B cell (primary cell): ENCODE measurements around the gene PLEKHO1. TPM values are rescaled to one million over a fixed set of nuclear protein-coding genes. Genes with fewer than 3 reads are reported as not detected.

Experiments
- ATAC-seq: fragments of 200-7000 bp; cut with Tn5 transposase; one replicate; pipeline ENCODE4 v1.10.0; 2021; ENCODE audit warnings: low read depth, mild to moderate bottlenecking, moderate number of reproducible peaks, moderate library complexity
- CTCF ChIA-PET: fragments of 350-600 bp; sonication (Branson Sonifier 250); formaldehyde crosslinking; loops from one replicate; lab custom pipeline; 2021; ENCODE audit warnings: antibody characterized with exemption, inconsistent platforms; lab: Charles Lee
- POLR2A ChIA-PET: fragments of 350-600 bp; sonication (Branson Sonifier 250); formaldehyde crosslinking; loops from one replicate; lab custom pipeline; 2021; ENCODE audit warnings: antibody characterized with exemption; lab: Charles Lee
- DNase-seq: peaks from one replicate; pipeline ENCODE4 v3.0.0; 2013
- H2AFZ ChIP-seq: 2 replicates; pipeline ENCODE4 v1.6.1; 2012; ENCODE audit warnings: mild to moderate bottlenecking, low read depth, low read length; ENCODE audit not compliant: insufficient read depth, poor library complexity, severe bottlenecking
- H3K27ac ChIP-seq, 2 donors: 1 replicate in 1 of 2; 2 replicates in 1 of 2; pipeline ENCODE4 v1.5.1; 2012 to 2013; ENCODE audit warnings: low read length in 2 of 2, mild to moderate bottlenecking in 2 of 2, moderate library complexity in 1 of 2
- H3K27me3 ChIP-seq, 4 experiments: fragments of 200-600 bp in 1 of 4; sonication (generic) in 1 of 4; replicated peaks in 1 of 4; 1 replicate in 2 of 4; 2 replicates in 2 of 4; pipeline versions ENCODE4 v1.6.1 to v1.7.0; 2013 to 2016; ENCODE audit warnings: low read length in 3 of 4, mild to moderate bottlenecking in 2 of 4, mixed read lengths in 1 of 4, moderate library complexity in 1 of 4; ENCODE audit not compliant: insufficient read depth in 4 of 4, control insufficient read depth in 3 of 4; ENCODE audit errors: control extremely low read depth in 1 of 4
- H3K36me3 ChIP-seq, 2 experiments: replicated peaks in 1 of 2; 1 replicate in 1 of 2; 2 replicates in 1 of 2; pipeline versions ENCODE4 v1.6.1 to v1.7.1; 2013; ENCODE audit warnings: low read length in 1 of 2; ENCODE audit not compliant: insufficient read depth in 2 of 2, control insufficient read depth in 1 of 2; ENCODE audit errors: control extremely low read depth in 1 of 2, extremely low read depth in 1 of 2
- H3K4me1 ChIP-seq, 2 donors: fragments of 200-600 bp in 1 of 2; sonication (generic) in 1 of 2; 1 replicate in 1 of 2; 2 replicates in 1 of 2; pipeline versions ENCODE4 v1.5.1 to v1.6.1; 2013 to 2017; ENCODE audit warnings: low read length in 2 of 2; ENCODE audit not compliant: control insufficient read depth in 2 of 2, insufficient read depth in 2 of 2
- H3K4me2 ChIP-seq: replicated peaks from 2 replicates; pipeline ENCODE3; 2012; ENCODE audit warnings: mild to moderate bottlenecking, low read depth, low read length; ENCODE audit not compliant: poor library complexity, severe bottlenecking
- H3K4me3 ChIP-seq, 5 experiments: fragments of 200-600 bp in 1 of 5; sonication (generic) in 1 of 5; 1 replicate in 3 of 5; 2 replicates in 2 of 5; pipeline versions ENCODE4 v1.5.1 to v1.7.0; 2011 to 2016; ENCODE audit warnings: low read length in 4 of 5, mild to moderate bottlenecking in 4 of 5, low read depth in 2 of 5, control low read depth in 1 of 5, moderate library complexity in 1 of 5; ENCODE audit not compliant: insufficient read depth in 1 of 5; ENCODE audit errors: control extremely low read depth in 1 of 5, extremely low read depth in 1 of 5
- H3K79me2 ChIP-seq: fragments of 200-600 bp; sonication (generic); one replicate; pipeline ENCODE4 v1.6.0; 2016; ENCODE audit warnings: low read length; ENCODE audit not compliant: control insufficient read depth, insufficient read depth
- H3K9ac ChIP-seq: fragments of 200-600 bp; sonication (generic); 2 replicates; pipeline ENCODE4 v1.6.1; 2017; ENCODE audit warnings: mild to moderate bottlenecking, low read length, moderate library complexity
- H3K9me3 ChIP-seq, 3 donors: one replicate each; pipeline versions ENCODE4 v1.6.1 to v1.7.1; 2013; ENCODE audit warnings: low read length in 2 of 3; ENCODE audit not compliant: control insufficient read depth in 2 of 3, insufficient read depth in 1 of 3; ENCODE audit errors: control extremely low read depth in 1 of 3
- H4K20me1 ChIP-seq: 2 replicates; pipeline ENCODE4 v1.6.0; 2012; ENCODE audit warnings: mild to moderate bottlenecking, low read length; ENCODE audit not compliant: insufficient read depth, control insufficient read depth, poor library complexity, severe bottlenecking
- H3K27ac Mint-ChIP-seq: one replicate; pipeline ENCODE4 v1.8.0; 2021; ENCODE audit warnings: mixed read lengths
- H3K27me3 Mint-ChIP-seq: one replicate; pipeline ENCODE4 v1.8.0; 2021; ENCODE audit warnings: mixed read lengths
- H3K4me1 Mint-ChIP-seq: one replicate; pipeline ENCODE4 v1.8.0; 2021; ENCODE audit warnings: mixed read lengths
- H3K4me3 Mint-ChIP-seq: one replicate; pipeline ENCODE4 v1.8.0; 2021; ENCODE audit warnings: mixed read lengths
- H3K9me3 Mint-ChIP-seq: one replicate; pipeline ENCODE4 v1.8.0; 2022; ENCODE audit warnings: mixed read lengths; ENCODE audit not compliant: insufficient read depth
- EZH2 ChIP-seq: IDR thresholded peaks from 2 replicates; pipeline ENCODE4 v1.6.1; 2012; ENCODE audit warnings: borderline replicate concordance, low read depth, mild to moderate bottlenecking, moderate library complexity, low read length; ENCODE audit not compliant: insufficient read depth, poor library complexity, severe bottlenecking
- WGBS: methylation state at CpG from one replicate; pipeline ENCODE4 v1.1.5; 2013; ENCODE audit warnings: missing lambda C conversion rate; ENCODE audit not compliant: insufficient coverage; 5-methylcytosine and 5-hydroxymethylcytosine counted together
- intact Hi-C: fragments of 100-400 bp; cut with micrococcal nuclease; formaldehyde crosslinking; loops from one replicate; pipeline ENCODE4 v1.10.0; 2022
- polyA plus RNA-seq: library from polyadenylated mRNA; depleted of rRNA; stranded (reverse); fragments of >200 nt; gene quantifications from 2 replicates; pipeline ENCODE4 v1.2.3, GENCODE V29; 2012
- total RNA-seq, 2 donors: library from RNA; stranded (reverse); fragments of 120-200 nt in 1 of 2; gene quantifications; 1 replicate in 1 of 2; 2 replicates in 1 of 2; pipeline versions ENCODE4 v1.2.3 to v1.2.4, GENCODE V29; 2013 to 2022
- TF ChIP-seq, protein P1 (sequence below): fragments of 200-600 bp; IDR thresholded peaks from one replicate; pipeline ENCODE4 v1.8.0; 2022; ENCODE audit warnings: antibody characterized with exemption, mild to moderate bottlenecking

Gene PLEKHO1
- total and polyA plus RNA-seq, 2 donors (not counting 1 experiment from before 2014, with no cell fraction given): 129 to 186 TPM

GRCh38 chr1:150162862-150163706 is 13.4 kb downstream of the PLEKHO1 start:
- H3K4me3 Mint-ChIP-seq: peak overlapping the region; percentile 93
- H3K9ac ChIP-seq: peak overlapping the region; percentile 62
- no peaks in the 10 kb centered on the region for H4K20me1 ChIP-seq
- TF ChIP-seq EZH2: no peak
- TF ChIP-seq, protein P1, sequence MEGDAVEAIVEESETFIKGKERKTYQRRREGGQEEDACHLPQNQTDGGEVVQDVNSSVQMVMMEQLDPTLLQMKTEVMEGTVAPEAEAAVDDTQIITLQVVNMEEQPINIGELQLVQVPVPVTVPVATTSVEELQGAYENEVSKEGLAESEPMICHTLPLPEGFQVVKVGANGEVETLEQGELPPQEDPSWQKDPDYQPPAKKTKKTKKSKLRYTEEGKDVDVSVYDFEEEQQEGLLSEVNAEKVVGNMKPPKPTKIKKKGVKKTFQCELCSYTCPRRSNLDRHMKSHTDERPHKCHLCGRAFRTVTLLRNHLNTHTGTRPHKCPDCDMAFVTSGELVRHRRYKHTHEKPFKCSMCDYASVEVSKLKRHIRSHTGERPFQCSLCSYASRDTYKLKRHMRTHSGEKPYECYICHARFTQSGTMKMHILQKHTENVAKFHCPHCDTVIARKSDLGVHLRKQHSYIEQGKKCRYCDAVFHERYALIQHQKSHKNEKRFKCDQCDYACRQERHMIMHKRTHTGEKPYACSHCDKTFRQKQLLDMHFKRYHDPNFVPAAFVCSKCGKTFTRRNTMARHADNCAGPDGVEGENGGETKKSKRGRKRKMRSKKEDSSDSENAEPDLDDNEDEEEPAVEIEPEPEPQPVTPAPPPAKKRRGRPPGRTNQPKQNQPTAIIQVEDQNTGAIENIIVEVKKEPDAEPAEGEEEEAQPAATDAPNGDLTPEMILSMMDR: no peak
- H3K27ac Mint-ChIP-seq: peak overlapping the region; percentile 99
- no peaks in the 10 kb centered on the region for H3K27me3 ChIP-seq
- H3K27ac ChIP-seq: peak overlapping the region; percentile 95
- no peaks in the 10 kb centered on the region for H3K9me3 ChIP-seq
- peak overlapping the region; percentile 5 to 70 (median 28) for H3K4me3 ChIP-seq
- peaks cover 11% of the 10 kb centered on the region for H3K79me2 ChIP-seq
- peaks cover 0 to 18% of the 10 kb centered on the region in 2 experiments for H3K36me3 ChIP-seq
- ChIA-PET CTCF (interaction anchor here (3.0 to 23.1 kb wide), 4 partner anchors 13 to 201 kb away, joined by 15 to 637 read pairs (median 58); partner anchors contain the start of genes PLEKHO1 and VPS45), POLR2A (interaction anchor here (1.0 to 9.7 kb wide), 5 partner anchors 13 to 275 kb away, joined by 3 to 139 read pairs (median 5); partner anchors contain the start of gene PLEKHO1)
- H3K4me1 ChIP-seq: peaks cover 78 to 88% of the 10 kb centered on the region in 2 donors
- WGBS: 0% methylated on average over 8 of the region's 14 CpGs
- peak overlapping the region; percentile 77 for H3K4me2 ChIP-seq
- H2AFZ ChIP-seq: peak overlapping the region; percentile 43
- H3K4me1 Mint-ChIP-seq: peaks cover 85% of the 10 kb centered on the region
- no peaks in the 10 kb centered on the region for H3K9me3 Mint-ChIP-seq
- DNase-seq (peak; percentile 73), ATAC-seq (peak; percentile 10)
- intact Hi-C loops: loop anchor here (5.0 kb wide), 3 partner anchors 36 to 199 kb away; partner anchors contain the start of gene RPRD2
- H3K27me3 Mint-ChIP-seq: no peaks in the 10 kb centered on the region
